Vagina (tissue), 2 donors: ENCODE measurements around the gene SMG9. TPM values are rescaled to one million over a fixed set of nuclear protein-coding genes. Genes with fewer than 3 reads are reported as not detected.
"Not testable (repeated sequence)": the region's sequence is repeated elsewhere in the genome, so short reads cannot be mapped to it uniquely, and the experiment has no call there.

ENCODE experiments used
- DNase-seq, 2 donors: peaks; one replicate each; pipeline ENCODE4 v3.0.0-alpha.2; 2017; ENCODE audit errors: extremely low spot score in 2 of 2
- H3K27ac ChIP-seq: fragments of 200-600 bp; sonication (generic); one replicate; pipeline ENCODE4 v1.5.1; 2019
- H3K27me3 ChIP-seq: fragments of 200-600 bp; sonication (generic); one replicate; pipeline ENCODE4 v1.5.1; 2019
- H3K36me3 ChIP-seq, 2 donors: fragments of 200-600 bp; sonication (generic); one replicate each; pipeline ENCODE4 v1.5.1; 2017 to 2019
- H3K4me1 ChIP-seq: fragments of 200-600 bp; sonication (generic); one replicate; pipeline ENCODE4 v1.5.1; 2019
- H3K4me3 ChIP-seq, 2 donors: fragments of 200-600 bp; sonication (generic); 1 replicate in 1 of 2; 2 replicates in 1 of 2; pipeline ENCODE4 v1.5.1; 2016 to 2019
- H3K9me3 ChIP-seq: fragments of 200-600 bp; sonication (generic); one replicate; pipeline ENCODE4 v1.5.1; 2019
- CTCF ChIP-seq, 3 experiments: fragments of 450-650 bp in 2 of 3; fragments of 200-600 bp in 1 of 3; sonication (generic) in 1 of 3; IDR thresholded peaks; one replicate each; pipeline ENCODE4 v1.5.1; 2017 to 2019; ENCODE audit warnings: antibody characterized with exemption in 3 of 3, mild to moderate bottlenecking in 2 of 3, moderate library complexity in 2 of 3
- POLR2A ChIP-seq, 2 donors: fragments of 450-650 bp; IDR thresholded peaks; one replicate each; pipeline ENCODE4 v1.6.1; 2017; ENCODE audit warnings: antibody characterized with exemption in 2 of 2, mild to moderate bottlenecking in 2 of 2, moderate library complexity in 2 of 2
- POLR2AphosphoS5 ChIP-seq, 2 donors: sonication (generic); formaldehyde crosslinking; IDR thresholded peaks; one replicate each; pipeline ENCODE4 v1.9.0; 2017; ENCODE audit warnings: antibody characterized with exemption in 2 of 2, mild to moderate bottlenecking in 2 of 2, low read depth in 1 of 2; ENCODE audit not compliant: insufficient read depth in 1 of 2
- intact Hi-C: fragments of 100-400 bp; cut with DNase I; formaldehyde crosslinking; loops from one replicate; pipeline ENCODE4 v1.15.1; 2023
- total RNA-seq: library from RNA; depleted of rRNA; stranded (reverse); fragments of >200 nt; gene quantifications from one replicate; pipeline ENCODE4 v1.2.3, GENCODE V29; 2016

SMG9 gene
- total RNA-seq, 1 donor from 2014 or later: 56.5 TPM

GRCh38 chr19:43688059-43688701, 66.6 kb downstream of the SMG9 start:
- intact Hi-C loops: no loop called here
- Histone ChIP-seq H3K4me3 (no peak overlapping the region), H3K36me3 (no peaks in the 10 kb centered on the region), H3K9me3 (peaks cover 5% of the 10 kb centered on the region), H3K4me1 (no peaks in the 10 kb centered on the region), H3K27ac (no peak overlapping the region), H3K27me3 (no peaks in the 10 kb centered on the region)
- DNase-seq: no peak
- TF ChIP-seq CTCF (IDR thresholded peaks at IDR 0.05) (no peak), POLR2A (IDR thresholded peaks at IDR 0.05) (no peak), POLR2AphosphoS5 (IDR thresholded peaks at IDR 0.05; ENCODE audit: insufficient read depth in 1 of 2, low read depth in 1 of 2) (no peak)

GRCh38 chr19:43687660-43687997, 67.1 kb downstream of the SMG9 start:
- TF ChIP-seq POLR2AphosphoS5 (IDR thresholded peaks at IDR 0.05; ENCODE audit: insufficient read depth in 1 of 2, low read depth in 1 of 2) (no peak), POLR2A (IDR thresholded peaks at IDR 0.05) (no peak), CTCF (IDR thresholded peaks at IDR 0.05) (no peak)
- no peak for DNase-seq
- intact Hi-C loops: no loop called here
- Histone ChIP-seq H3K4me3 (no peak overlapping the region), H3K27me3 (no peaks in the 10 kb centered on the region), H3K4me1 (no peaks in the 10 kb centered on the region), H3K36me3 (no peaks in the 10 kb centered on the region), H3K27ac (no peak overlapping the region), H3K9me3 (peaks cover 5% of the 10 kb centered on the region)

- no peaks in the 10 kb centered on the region for H3K36me3 ChIP-seq
- H3K4me1 ChIP-seq: no peaks in the 10 kb centered on the region
- H3K9me3 ChIP-seq: no peaks in the 10 kb centered on the region
- H3K27me3 ChIP-seq: no peaks in the 10 kb centered on the region
- no peak overlapping the region for H3K4me3 ChIP-seq
- intact Hi-C loops: no loop called here
- H3K27ac ChIP-seq: no peak overlapping the region
- TF ChIP-seq POLR2A (IDR thresholded peaks at IDR 0.05) (no peak), CTCF (IDR thresholded peaks at IDR 0.05) (no peak), POLR2AphosphoS5 (IDR thresholded peaks at IDR 0.05; ENCODE audit: insufficient read depth in 1 of 2, low read depth in 1 of 2) (no peak)
- DNase-seq: no peak
Observed at GRCh38 chr19:43684326-43684725, 70.4 kb downstream of the SMG9 start.

GRCh38 chr19:43683905-43684304, 70.9 kb downstream of the SMG9 start:
- Histone ChIP-seq H3K27me3 (no peaks in the 10 kb centered on the region), H3K27ac (no peak overlapping the region), H3K4me3 (no peak overlapping the region), H3K9me3 (no peaks in the 10 kb centered on the region), H3K36me3 (no peaks in the 10 kb centered on the region), H3K4me1 (no peaks in the 10 kb centered on the region)
- intact Hi-C loops: no loop called here
- no peak for DNase-seq
- TF ChIP-seq POLR2A (IDR thresholded peaks at IDR 0.05): no peak
- TF ChIP-seq CTCF (IDR thresholded peaks at IDR 0.05): no peak
- no peak for TF ChIP-seq POLR2AphosphoS5 (IDR thresholded peaks at IDR 0.05; ENCODE audit: insufficient read depth in 1 of 2, low read depth in 1 of 2)

- intact Hi-C loops: no loop called here
- Histone ChIP-seq H3K27me3 (no peaks in the 10 kb centered on the region), H3K36me3 (no peaks in the 10 kb centered on the region), H3K9me3 (no peaks in the 10 kb centered on the region), H3K27ac (no peak overlapping the region), H3K4me1 (no peaks in the 10 kb centered on the region), H3K4me3 (no peak overlapping the region)
- DNase-seq: no peak
- TF ChIP-seq CTCF (IDR thresholded peaks at IDR 0.05) (no peak), POLR2A (IDR thresholded peaks at IDR 0.05) (no peak), POLR2AphosphoS5 (IDR thresholded peaks at IDR 0.05; ENCODE audit: insufficient read depth in 1 of 2, low read depth in 1 of 2) (no peak)
Observed at GRCh38 chr19:43682824-43683661, 71.7 kb downstream of the SMG9 start.

GRCh38 chr19:43682269-43682668, 72.5 kb downstream of the SMG9 start:
- H3K4me3 ChIP-seq, H3K27ac ChIP-seq, H3K9me3 ChIP-seq, DNase-seq, H3K4me1 ChIP-seq, intact Hi-C loops, H3K27me3 ChIP-seq, H3K36me3 ChIP-seq: not testable (repeated sequence)
